GM21619 (cell line): ENCODE measurements around the gene TBC1D22A.
"Not testable (repeated sequence)": the region's sequence is repeated elsewhere in the genome, so short reads cannot be mapped to it uniquely, and the experiment has no call there.

ENCODE experiments used
- ATAC-seq: cut with Tn5 transposase; IDR thresholded peaks from one replicate; pipeline ENCODE4 v1.9.1; 2021; ENCODE audit not compliant: unreplicated experiment

Gene TBC1D22A

DNA sequence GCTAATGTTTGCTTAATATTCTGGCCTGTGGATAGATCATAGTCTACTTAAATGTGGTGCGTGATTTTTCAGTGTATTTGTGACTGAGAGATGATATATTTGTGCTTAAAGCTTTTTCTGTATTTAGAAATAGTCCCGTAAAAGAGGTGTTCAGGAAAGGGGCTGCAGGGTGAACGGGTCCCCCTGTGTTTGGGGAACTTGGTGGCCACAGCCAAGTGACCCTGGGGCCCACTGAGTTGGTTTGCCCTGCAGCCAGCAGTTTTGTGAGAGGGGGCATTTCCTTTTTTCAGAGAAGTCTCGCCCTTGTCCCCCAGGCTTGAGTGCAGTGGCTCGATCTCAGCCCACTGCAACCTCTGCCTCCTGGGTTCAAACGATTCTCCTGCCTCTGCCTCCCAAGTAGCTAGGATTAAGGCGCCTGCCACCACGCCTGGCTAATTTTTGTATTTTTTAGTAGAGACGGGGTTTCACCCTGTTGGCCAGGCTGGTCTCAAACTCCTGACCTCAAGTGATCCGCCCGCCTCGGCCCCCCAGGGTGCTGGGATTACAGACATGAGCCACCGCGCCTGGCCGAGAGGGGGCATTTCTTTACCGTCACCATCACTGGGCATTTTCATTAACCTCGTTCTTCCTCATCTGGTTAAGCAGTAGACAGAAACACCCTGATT, 287.4 kb downstream of the TBC1D22A start:
- ATAC-seq = not testable (repeated sequence)

DNA sequence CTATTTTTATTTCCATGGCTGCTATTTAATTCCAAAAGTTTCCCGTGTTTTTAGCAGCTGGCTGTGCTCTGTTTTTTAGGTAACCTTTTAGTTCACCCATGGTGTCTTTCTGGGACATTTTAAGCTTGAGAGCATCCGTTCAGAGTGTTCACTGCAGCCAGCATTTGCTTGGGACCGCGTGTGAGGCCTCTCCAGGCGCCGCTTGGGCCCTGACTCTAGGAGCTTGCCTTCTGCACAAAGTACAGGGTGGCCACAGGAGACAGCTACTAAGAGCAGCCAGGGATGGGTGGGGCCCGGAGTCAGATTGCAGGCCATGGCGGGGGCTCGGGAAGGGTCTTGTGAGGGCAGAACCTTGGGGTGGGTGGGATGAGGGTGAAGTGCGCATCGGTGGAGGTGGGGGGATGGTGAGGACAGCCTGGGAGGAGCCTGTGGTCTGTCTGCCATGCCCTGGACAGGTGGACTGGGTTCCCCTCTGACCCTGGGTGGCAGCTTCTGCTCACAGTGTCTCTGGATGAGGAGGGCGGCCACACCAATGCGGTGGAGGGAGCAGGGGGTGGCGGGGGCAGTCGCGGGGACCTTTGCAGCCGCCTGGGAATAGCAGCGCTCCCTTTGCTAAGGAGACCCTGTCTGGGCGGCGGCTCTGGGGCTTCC, 288.1 kb downstream of the TBC1D22A start:
- ATAC-seq = no peak

DNA sequence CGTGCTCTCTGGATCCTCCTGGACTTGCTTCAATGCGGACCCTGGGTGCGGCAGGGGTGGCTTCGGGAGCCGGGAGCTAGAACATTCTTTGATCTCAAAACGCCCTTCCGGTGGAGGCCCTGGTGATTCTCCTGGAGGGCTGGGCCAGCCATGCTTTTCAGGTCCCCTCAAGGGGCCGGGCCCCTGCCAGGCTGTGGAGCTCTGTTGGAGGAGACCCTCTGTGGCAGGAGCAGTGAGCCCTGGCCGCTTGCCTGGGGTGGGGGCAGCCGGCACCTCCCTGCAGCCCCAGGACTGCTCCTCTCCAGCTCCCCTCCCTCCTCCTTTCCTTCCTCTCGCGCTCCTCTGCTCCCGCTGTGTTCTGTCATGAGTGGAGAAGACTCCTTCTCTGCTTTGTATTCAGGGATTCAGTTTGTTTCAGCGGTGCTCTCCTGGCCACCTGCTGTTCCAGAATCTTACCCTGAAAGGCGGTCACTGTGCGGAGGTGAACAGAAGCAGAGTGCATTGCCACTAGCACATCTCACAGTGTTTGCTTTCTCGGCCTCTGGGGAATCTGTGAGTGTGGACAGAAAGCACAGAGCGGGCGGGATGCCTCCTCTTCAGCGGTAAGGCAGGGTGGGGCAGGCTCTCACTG, 289.1 kb downstream of the TBC1D22A start:
- ATAC-seq = no peak

DNA sequence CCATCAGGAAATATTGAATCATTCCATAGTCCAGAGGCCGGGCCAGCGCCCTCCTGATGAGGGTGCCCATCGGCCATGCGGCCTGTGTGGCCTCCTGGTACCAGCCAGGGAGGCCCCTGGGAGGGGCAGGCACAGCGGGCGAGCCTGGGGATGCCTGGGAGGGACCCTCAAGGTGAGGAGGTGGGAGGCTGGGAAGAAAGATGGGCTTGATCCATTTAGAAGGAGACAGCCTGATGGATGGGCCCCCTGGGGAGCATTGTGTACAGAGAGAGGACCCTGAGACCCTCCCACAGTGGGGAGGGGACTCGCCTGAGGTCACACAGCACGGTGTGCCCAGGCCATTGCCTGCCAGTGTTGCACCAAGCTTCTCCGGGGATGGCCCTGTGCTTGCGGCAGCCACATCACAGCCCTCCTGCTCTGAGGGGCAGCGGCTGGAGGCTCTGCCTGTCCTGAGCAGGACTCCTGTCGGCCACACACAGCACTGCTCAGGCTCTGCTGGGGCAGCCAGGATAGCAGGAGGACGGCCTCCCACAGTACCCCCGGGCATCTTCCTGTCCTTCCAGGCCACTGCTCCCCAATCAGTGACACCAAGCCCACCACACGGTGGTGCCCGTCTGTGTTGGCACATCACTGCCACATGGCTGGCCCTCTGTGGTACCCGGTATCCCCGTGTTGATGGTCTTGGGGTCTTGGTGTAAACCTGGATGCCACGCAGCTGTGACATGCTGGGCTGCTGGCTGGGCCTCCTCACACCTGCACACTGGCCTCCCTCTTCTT, 290.0 kb downstream of the TBC1D22A start:
- ATAC-seq = no peak

DNA sequence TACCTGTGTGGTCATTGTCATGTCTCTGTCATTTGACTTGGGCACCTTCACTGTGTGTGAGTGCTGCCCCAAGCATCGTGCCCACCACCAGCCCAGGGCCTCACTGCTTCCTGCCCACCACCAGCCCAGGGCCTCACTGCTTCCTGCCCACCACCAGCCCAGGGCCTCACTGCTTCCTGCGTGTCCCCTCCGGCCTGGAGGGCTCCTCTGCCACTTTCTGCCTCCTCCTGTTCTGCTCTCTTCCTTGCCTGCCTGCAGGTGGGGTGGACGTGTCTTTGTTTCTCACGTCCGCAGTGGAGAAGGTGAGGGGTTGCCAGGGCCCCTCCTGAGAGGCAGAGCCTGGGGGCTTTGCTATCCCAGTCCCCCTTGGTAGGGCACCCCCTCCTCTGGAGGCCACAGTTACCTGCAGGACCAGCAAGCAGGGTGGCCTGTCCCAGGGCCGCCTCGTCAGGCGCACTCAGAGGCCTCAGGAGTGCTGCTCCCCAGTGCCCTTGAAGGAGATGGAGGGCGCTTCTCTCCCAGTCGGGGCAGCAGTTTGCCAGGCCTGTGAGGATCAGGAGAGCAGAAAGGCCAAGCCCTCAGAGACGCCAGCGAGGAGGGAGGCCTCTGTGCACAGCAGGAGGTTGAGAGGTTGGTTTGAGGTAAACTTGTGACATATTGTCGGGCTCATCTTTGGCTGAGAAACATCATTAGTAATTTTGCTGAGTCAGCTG, 290.7 kb downstream of the TBC1D22A start:
- no peak for ATAC-seq

DNA sequence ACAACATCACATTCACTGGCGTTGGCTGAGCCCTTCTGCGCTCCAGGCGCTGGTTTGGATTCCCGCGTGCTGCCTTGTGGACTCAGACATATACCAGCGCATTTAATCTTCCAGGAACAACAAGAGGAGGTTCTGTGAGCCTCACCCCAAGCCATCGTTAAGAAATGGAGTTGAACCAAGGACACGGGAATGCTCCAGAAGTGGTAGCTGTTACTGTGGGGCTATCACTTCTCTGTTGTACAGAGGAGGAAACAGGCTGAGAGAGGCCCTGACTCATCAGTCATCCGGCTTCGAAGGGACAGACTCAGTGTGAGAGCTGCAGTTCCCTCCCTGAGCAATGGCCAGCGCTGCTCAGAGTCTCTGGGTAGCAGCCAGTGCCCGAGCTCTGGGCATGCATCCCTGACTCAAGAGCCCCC, 291.3 kb downstream of the TBC1D22A start:
- no peak for ATAC-seq

DNA sequence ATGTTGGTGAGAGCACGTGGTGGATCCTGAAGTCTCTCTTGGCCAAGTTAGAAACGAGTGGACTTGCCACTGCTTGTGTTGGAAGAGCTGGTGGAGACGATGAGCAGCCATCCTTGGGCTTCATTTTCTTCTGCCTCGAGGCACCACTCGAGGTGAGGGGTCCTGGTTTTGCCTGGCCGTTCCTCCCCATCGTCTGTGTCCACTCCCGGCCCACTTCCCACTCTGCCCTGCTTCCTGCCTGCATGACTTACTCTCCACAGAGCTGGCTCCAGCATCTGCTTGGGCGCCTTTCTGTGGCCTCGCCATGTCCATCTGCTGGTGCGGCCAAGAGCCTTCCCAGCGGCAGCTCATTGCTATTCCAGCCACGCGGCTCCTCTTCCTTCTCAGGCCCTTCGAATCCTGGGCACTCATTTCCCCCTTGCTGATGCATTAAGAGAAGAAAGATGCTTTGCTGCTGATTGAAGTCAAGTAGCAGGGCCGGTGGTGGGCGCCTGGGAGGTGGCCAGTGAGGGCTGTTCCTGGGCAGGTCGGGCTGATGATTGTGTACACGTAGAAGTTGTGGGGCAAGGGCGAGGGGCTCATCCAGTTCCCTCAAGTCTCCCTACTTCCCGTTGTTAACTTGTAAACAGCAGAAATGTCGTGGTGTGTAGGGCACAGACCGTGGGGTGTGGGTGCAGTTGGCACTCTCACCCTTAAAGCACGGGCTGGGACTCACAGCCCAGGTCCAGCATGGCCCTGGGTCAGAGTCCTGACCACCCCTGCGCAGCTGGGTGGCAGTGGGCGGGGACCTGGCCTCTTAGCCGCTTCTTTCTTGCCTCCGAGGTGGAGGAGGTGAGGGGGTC, 292.0 kb downstream of the TBC1D22A start:
- no peak for ATAC-seq

DNA sequence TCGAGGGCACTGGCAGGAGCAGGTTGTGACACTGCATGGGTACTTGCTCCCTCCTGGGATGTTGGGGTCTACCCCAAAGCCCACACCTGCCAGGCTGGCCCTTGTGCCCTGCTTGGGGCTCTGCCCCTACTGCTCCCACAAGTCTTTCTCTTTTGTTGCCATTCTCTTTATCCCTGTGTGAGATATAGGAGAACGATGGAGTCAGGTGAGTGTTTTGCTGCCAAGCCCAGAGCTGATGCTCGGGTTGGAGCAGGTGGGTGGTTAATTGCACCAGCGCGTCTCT, 292.6 kb downstream of the TBC1D22A start:
- ATAC-seq = no peak

DNA sequence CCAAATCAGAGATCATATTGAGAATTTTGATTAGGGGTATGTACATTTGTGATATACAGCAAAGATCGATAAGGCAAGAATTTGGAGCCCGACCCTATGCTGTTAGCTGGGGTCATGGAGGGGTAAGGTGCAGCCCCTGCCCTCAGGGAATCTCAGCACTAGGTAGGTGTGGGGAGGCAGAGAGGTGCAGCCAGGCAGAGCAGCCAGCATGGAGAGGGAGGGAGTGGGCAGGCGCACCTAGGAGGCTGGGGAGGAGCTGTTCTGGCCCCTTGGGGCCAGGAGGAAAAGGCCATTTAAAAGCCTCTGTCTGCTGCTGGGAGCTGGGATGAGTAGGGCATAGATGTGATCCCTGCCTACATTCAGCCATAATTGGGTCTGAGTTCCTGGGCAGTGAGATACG, 293.0 kb downstream of the TBC1D22A start:
- no peak for ATAC-seq

DNA sequence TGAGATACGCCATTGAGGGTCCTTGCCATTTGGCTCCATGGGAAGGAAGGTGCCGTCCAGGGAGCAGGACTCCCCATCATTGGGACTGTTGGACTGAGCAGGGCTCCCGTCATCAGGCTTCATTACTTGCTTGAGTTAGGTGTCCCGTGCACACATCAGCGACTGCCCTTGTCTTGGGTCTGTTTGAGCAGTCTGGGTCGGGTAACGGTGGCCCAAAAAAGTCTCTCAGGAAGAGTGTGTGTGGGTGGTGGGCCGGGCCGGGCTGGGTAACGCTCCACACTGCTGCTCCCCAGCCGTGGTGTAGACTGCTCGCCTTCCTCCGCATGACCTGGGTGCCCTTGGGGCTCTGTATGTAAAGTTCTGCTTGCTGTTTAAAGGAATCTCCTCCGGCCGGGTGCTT, 293.5 kb downstream of the TBC1D22A start:
- no peak for ATAC-seq

DNA sequence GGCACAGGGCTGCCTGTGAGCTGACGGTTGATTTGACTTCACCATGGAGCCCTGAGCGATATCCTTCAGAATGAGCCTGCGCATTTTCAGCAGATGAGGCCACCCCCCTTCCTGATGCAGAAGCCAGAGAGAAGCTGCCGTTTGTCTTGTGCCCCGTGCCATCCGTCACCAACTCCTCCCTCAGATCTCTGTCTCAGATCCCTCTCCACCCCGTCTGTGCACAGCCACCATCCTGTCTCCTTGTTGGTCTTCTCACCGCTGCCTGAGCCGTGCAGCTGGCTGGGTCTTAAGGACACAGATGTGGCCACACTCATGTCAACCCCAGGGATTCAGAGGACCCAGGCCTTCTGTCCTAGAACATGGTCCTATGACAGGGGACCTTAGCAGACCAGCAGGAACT, 293.9 kb downstream of the TBC1D22A start:
- no peak for ATAC-seq

DNA sequence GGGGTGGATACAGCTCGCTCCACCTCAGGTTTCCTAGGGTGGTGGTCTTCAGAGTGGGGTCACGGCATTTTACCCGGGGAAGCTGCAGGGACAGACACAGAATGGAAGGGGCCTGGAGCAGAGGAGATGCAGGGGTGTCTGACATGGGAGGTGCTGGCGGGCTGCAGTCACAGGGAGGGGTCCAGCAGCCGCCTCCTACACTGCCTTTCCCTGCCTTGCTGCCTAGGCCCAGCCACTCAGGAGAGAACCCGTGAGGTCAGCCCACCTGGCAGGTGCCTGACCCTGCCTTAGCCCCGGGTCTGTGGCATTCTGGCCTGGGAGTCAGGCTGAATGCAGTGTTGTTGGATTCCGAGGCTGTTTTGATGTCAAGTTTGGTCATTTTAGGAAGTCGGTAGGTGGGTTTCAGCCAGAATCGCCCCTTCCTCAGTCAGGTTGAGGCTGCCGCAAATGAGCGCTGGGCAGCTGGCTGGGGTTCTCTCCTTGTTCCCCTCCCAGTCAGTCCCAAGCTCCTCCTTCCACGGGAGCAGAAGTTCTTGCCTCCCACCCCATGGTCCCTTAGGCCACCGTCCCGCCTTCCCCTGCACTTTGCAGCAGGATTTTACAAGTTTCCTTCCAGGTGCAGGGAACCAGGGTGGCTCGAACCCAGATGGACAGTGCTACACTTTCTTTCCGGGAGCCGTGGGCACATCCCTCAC, 294.5 kb downstream of the TBC1D22A start:
- no peak for ATAC-seq

DNA sequence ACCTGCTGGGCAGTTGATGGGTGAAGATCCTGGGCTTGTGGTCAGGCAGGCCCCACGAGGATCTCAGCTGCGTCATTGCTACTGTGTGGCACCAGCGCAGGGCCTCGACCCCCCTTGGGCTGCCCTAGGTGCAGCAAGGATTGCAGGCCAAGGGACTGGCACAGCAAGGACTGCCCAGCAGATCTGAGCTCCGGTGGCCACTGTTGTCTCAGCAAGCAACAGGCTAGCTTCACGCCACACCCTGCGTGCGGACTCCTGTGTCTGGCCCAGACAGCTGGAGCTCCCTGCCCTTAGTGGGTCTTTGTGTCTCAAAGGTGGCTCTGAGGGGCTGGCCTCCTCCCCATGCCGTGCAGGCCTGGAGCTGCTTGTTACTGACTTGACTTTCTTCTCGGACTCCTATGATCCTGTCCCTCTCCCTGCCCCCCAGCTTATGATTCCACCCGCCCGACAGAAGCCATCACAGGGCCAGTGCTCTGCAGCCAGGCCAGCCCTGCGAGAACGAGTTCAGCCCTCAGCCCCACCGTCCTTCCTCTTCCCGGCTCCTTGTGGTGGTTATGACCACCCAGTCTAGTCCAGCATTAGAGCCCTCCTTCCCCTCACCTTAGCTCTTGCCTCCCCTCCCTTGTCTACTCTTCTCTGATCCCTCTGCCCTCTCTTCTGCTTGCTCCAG, 295.6 kb downstream of the TBC1D22A start:
- no peak for ATAC-seq

DNA sequence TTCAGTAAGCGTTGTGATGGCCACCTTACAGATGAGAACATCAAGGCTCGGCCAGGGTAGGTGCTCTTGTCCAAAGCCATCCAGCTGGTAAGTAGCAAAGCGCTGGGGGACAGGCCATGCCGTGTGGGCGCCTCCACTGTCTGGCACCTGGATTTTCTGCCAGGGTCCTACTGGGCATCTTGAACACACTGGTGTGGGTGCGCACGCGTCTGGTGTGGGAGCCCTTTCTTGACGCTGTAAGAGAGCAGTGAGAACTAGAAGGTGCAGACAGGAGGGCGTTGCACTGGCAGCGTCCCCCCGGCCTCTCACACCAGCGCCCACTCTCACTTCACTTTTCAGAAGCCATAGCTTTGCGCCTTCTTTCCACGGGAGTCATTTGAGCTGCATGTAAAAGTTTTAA, 296.6 kb downstream of the TBC1D22A start:
- ATAC-seq = no peak

DNA sequence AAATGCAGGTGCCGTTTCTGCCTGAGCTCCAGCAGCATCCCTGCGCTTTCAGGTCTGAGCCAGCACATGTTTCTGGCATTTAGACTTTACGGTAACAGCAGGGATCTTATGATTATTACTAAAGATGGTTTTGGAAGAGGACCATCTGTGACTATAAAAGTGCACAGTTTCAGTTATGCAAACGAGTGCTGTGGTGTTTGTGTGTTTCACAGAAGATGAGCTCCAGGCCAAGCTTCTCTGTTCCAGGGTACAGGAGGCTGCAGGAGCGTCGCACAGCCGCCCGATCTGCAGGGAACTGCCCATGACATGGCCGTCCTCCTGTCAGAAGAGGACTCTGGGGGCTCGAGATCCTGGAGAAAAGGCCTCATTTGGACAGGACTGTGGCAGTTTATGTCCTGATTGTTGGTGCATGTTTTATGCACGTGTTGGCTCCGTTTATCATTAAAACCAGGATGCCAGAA, 297.3 kb downstream of the TBC1D22A start:
- peak; percentile 71 for ATAC-seq

DNA sequence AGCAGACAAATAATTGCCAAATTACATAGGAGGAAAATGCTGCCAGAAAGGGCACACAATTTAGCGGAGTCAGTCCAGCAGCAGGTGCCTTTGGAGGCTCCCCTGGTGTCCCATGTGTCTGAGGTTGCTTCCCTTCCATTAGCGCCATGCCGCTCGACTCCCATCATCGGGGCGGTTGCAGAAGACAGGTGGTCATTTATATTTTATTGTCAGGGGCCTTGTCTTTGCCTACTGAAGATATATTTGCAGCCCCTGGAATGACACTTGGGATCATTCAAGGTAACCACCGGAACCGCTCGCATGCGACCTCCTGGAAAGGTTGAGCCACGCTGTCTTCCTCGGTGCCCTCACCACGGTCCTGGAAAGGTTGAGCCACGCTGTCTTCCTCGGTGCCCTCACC, 298.3 kb downstream of the TBC1D22A start:
- no peak for ATAC-seq

DNA sequence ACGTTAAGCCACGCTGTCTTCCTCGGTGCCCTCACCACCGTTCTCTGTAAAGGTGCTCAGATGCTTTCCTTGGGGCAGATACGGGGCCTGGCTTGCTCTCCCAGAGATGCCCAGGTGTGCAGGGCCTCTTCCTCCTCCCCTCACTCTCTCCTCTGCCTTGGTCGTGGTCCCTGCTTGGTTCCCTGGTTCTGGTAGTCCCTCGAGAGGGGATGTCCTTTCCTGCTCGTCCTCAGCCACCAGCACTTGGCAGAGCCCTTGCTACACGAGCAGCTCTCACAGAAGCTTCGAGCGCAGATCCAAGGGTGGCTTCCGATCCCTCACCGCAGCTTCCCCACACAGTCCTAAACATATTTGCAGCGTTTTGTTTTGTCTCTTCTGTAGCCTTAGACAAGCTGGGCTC, 298.8 kb downstream of the TBC1D22A start:
- ATAC-seq = no peak

DNA sequence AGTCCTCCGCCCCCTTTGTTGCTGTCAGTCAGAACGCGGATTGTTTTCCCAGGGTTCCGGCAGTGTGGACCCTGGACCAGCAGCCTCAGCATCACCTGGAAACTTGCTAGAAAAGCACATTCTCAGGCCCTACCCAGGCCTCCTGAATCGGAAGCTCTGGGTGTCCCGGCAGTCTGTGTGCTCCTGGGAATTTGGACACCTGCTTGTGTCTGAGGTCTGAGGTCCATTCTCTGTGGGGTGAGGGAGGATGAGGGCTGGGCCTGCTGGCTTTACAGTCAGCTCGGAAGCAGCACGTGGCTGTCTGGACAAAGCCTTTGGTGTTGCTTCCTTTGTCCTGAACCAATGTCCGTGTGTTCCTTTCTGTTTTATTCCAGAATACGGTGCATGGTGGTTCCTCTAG, 299.7 kb downstream of the TBC1D22A start:
- no peak for ATAC-seq

DNA sequence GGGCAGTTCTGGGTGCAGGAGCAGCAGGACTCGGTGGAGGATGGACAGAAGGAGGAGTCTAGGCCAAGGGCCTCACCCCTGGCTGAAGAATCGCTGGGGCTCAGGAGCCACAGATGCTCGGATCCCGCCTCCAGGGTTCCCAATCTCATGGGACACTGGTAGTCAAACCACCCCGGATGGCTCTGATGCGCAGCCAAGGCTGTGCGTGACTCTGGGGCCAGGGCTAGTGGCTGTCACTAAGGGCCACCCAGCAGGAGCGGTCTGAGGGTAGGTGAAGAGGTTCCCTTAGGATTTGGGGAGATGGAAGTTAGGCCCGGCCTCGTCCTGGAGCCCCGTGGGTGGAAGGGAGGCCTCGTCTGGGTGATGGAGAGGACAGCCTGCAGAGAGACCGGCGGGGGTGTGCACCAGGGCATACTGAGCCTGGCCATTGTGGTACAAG, 300.6 kb downstream of the TBC1D22A start:
- ATAC-seq = no peak
